ENCODE measurements around the gene UNK. TPM values are rescaled to one million over a fixed set of nuclear protein-coding genes. Genes with fewer than 3 reads are reported as not detected.

The UNK gene
- total and polyA plus RNA-seq, 2 experiments from 2014 or later = 22.3 to 26.7 TPM

DNA sequence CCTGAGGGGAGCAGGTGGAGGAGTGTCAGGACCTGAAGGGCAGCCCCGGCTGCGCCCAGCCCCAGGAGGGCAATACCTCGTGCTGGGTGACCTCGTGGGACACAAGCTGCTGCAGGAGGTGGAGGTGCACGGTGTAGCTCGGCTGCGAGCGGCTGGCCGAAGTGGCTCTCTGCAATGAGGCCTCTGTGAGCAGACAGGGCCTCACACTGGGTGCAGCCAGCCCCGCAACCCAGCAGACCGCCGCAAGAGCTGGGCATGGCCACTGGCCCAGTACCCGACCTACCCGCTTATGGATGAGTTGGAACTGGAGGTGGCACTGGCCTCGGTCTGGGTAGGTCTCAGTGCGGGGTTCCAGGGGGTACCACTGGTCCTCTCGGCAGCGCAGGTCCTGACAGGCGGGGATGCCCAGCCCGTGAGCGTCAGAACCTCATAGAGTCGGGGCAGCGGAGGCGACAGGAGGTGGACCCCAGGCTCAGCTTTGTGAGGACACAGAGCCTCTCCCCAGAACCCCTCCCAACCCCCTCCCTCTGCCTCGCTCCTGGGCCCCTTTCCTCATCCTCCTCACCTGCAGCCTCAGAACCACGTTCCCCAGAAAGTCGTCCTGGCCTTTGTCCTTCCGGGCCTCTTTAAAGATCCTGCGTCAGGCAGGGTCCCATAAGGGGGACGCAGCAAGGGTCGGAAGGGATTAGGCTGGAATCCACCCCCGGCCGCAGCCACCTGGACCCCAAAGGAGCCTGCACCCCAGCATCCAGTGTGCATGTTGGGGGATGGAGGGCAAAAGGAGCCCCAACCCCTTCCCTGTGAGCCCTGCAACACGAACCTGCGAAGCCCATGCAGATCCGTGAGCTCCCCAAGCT is 55.6 kb downstream of the UNK start:
- WGBS (ENCODE audit: low lambda C conversion rate, missing lambda C conversion rate) = 93% methylated on average over 32 of the region's 36 CpGs

GRCh38 chr17:75840799-75841164 is 56.2 kb downstream of the UNK start:
- Histone ChIP-seq H3K27me3 (no peaks in the 10 kb centered on the region), H3K79me2 (no peaks in the 10 kb centered on the region), H3K4me3 (no peak overlapping the region), H3K4me2 (no peak overlapping the region), H3K27ac (no peak overlapping the region), H2AFZ (no peak overlapping the region), H4K20me1 (ENCODE audit: insufficient read depth, poor library complexity, severe bottlenecking) (no peaks in the 10 kb centered on the region), H3K9me2 (replicated peaks; ENCODE audit: insufficient read depth) (no peaks in the 10 kb centered on the region), H3K9me3 (ENCODE audit: low read depth) (no peaks in the 10 kb centered on the region), H3K4me1 (ENCODE audit: insufficient read depth) (peaks cover 14% of the 10 kb centered on the region), H3K36me3 (replicated peaks; ENCODE audit: insufficient read depth, low read depth) (no peaks in the 10 kb centered on the region)
- WGBS (ENCODE audit: low lambda C conversion rate, missing lambda C conversion rate) = 86% methylated on average over 6 of the region's 7 CpGs
- no peak for DNase-seq (ENCODE audit: low spot score)
- TF ChIP-seq EZH2phosphoT487 (IDR thresholded peaks at IDR 0.05; ENCODE audit: low read depth, severe bottlenecking, unreplicated experiment) (no peak), EZH2 (IDR thresholded peaks at IDR 0.05; ENCODE audit: borderline replicate concordance) (no peak)

More for the DNA sequence above, 55.6 kb downstream of the UNK start:
- H3K79me2 ChIP-seq = no peaks in the 10 kb centered on the region
- no peaks in the 10 kb centered on the region for H3K9me3 ChIP-seq (ENCODE audit: low read depth)
- H2AFZ ChIP-seq = no peak overlapping the region
- no peak overlapping the region for H3K4me3 ChIP-seq
- no peak overlapping the region for H3K4me2 ChIP-seq
- H3K27ac ChIP-seq = no peak overlapping the region
- TF ChIP-seq CTCF (IDR thresholded peaks at IDR 0.05; ENCODE audit: poor library complexity) = no peak
- TF ChIP-seq EZH2phosphoT487 (IDR thresholded peaks at IDR 0.05; ENCODE audit: low read depth, severe bottlenecking, unreplicated experiment) = no peak
- no peak for TF ChIP-seq EZH2 (IDR thresholded peaks at IDR 0.05; ENCODE audit: borderline replicate concordance)
- H3K36me3 ChIP-seq (replicated peaks; ENCODE audit: insufficient read depth, low read depth) = no peaks in the 10 kb centered on the region
- no peak for DNase-seq (ENCODE audit: low spot score)
- no peaks in the 10 kb centered on the region for H3K27me3 ChIP-seq
- no peaks in the 10 kb centered on the region for H3K9me2 ChIP-seq (replicated peaks; ENCODE audit: insufficient read depth)
- H3K4me1 ChIP-seq (ENCODE audit: insufficient read depth) = peaks cover 10% of the 10 kb centered on the region
- no peaks in the 10 kb centered on the region for H4K20me1 ChIP-seq (ENCODE audit: insufficient read depth, poor library complexity, severe bottlenecking)

DNA sequence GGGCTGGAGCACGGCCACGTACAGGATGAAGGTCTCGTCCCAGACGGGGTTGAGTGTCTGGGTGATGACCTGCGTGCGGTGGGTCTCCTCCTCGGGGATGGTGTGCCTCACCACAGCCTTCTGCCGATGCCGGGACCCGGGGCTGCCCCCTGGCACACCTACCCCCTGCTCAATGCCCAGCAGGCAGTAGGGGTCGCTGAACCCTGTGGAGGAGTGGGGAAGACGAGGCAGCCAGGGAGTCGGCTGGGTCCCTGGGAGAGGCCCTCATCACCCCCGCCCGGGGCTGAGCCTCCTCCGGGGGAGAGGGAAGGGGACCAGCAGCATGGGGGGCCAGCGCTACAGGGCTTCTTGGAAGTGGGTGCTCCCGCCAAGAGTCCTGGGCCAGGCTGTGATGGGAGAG is 57.8 kb downstream of the UNK start:
- no peak overlapping the region for H3K4me2 ChIP-seq
- H3K36me3 ChIP-seq (replicated peaks; ENCODE audit: insufficient read depth, low read depth) = no peaks in the 10 kb centered on the region
- no peak overlapping the region for H3K4me3 ChIP-seq
- no peak for DNase-seq (ENCODE audit: low spot score)
- H2AFZ ChIP-seq = no peak overlapping the region
- no peak for TF ChIP-seq EZH2phosphoT487 (IDR thresholded peaks at IDR 0.05; ENCODE audit: low read depth, severe bottlenecking, unreplicated experiment)
- H3K27me3 ChIP-seq = no peaks in the 10 kb centered on the region
- no peak overlapping the region for H3K27ac ChIP-seq
- H3K9me3 ChIP-seq (ENCODE audit: low read depth) = no peaks in the 10 kb centered on the region
- 89% methylated on average over 16 of the region's 18 CpGs for WGBS (ENCODE audit: low lambda C conversion rate, missing lambda C conversion rate)
- no peaks in the 10 kb centered on the region for H3K9me2 ChIP-seq (replicated peaks; ENCODE audit: insufficient read depth)
- no peaks in the 10 kb centered on the region for H4K20me1 ChIP-seq (ENCODE audit: insufficient read depth, poor library complexity, severe bottlenecking)
- H3K4me1 ChIP-seq (ENCODE audit: insufficient read depth) = peaks cover 22% of the 10 kb centered on the region
- no peaks in the 10 kb centered on the region for H3K79me2 ChIP-seq

DNA sequence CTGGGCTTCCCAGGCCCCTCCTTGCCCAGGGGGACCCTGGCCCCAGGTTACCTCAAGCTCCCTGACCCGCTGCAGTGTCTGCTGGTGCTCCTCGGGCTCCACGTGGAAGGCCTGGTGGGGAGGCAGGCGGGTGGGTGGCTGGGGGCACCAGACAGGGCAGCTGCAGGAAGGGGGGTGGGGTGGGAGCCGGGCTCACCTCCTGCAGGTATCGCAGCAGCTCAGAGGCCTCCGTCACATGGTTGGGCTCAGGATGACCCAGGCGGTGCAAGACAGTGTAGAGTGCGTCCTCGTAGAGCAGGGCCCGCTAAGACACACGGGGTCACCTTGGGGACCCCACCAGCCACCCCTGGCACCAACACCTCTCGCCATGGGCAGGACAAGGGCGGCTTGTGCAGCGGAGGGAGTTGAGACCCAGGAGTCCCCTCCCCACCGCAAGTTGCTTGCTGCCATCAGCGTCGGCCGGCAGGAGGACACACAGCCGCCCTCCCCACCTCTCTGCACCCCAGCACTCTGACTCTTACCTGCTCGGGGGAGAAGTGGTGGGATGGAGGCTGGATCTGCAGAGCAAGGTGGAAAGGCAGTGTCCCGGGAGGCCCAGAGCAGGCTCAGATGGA is 58.5 kb downstream of the UNK start:
- Histone ChIP-seq H3K79me2 (no peaks in the 10 kb centered on the region), H2AFZ (no peak overlapping the region), H4K20me1 (ENCODE audit: insufficient read depth, poor library complexity, severe bottlenecking) (no peaks in the 10 kb centered on the region), H3K27ac (no peak overlapping the region), H3K27me3 (no peaks in the 10 kb centered on the region), H3K9me2 (replicated peaks; ENCODE audit: insufficient read depth) (no peaks in the 10 kb centered on the region), H3K4me1 (ENCODE audit: insufficient read depth) (peaks cover 22% of the 10 kb centered on the region), H3K36me3 (replicated peaks; ENCODE audit: insufficient read depth, low read depth) (no peaks in the 10 kb centered on the region), H3K4me3 (no peak overlapping the region), H3K4me2 (no peak overlapping the region), H3K9me3 (ENCODE audit: low read depth) (no peaks in the 10 kb centered on the region)
- 89% methylated on average over 20 of the region's 22 CpGs for WGBS (ENCODE audit: low lambda C conversion rate, missing lambda C conversion rate)
- DNase-seq (ENCODE audit: low spot score) = no peak
- no peak for TF ChIP-seq EZH2 (IDR thresholded peaks at IDR 0.05; ENCODE audit: borderline replicate concordance)
- no peak for TF ChIP-seq CTCF (IDR thresholded peaks at IDR 0.05; ENCODE audit: poor library complexity)
- TF ChIP-seq EZH2phosphoT487 (IDR thresholded peaks at IDR 0.05; ENCODE audit: low read depth, severe bottlenecking, unreplicated experiment) = no peak
